AG04449 (cell line): ENCODE data around the gene ATP6V0A1.

Experiments used
- CTCF ChIA-PET: fragments of 350-600 bp; formaldehyde crosslinking; extraction: SDS; loops from one replicate; lab custom pipeline; 2021; ENCODE audit warnings: antibody characterized with exemption; lab: Yijun Ruan, JAX
- POLR2A ChIA-PET: fragments of 400-600, 350-600 bp; formaldehyde crosslinking; extraction: SDS; loops from one replicate; lab custom pipeline; 2020; ENCODE audit warnings: antibody characterized with exemption, inconsistent platforms; lab: Yijun Ruan, JAX
- DNase-seq: peaks from one replicate; pipeline ENCODE4 v3.0.0-alpha.2; 2010; ENCODE audit warnings: low read depth, low spot score
- H3K4me3 ChIP-seq: 2 replicates; pipeline ENCODE4 v1.5.1; 2011; ENCODE audit warnings: low read depth, mild to moderate bottlenecking, control low read depth, low read length
- TF ChIP-seq, protein P1 (sequence below): IDR thresholded peaks from one replicate; pipeline ENCODE4 v1.5.1; 2011; ENCODE audit warnings: mild to moderate bottlenecking, moderate library complexity, low read length, control low read depth, inconsistent platforms; ENCODE audit not compliant: insufficient read depth; ENCODE audit errors: missing control alignments

Gene ATP6V0A1

DNA sequence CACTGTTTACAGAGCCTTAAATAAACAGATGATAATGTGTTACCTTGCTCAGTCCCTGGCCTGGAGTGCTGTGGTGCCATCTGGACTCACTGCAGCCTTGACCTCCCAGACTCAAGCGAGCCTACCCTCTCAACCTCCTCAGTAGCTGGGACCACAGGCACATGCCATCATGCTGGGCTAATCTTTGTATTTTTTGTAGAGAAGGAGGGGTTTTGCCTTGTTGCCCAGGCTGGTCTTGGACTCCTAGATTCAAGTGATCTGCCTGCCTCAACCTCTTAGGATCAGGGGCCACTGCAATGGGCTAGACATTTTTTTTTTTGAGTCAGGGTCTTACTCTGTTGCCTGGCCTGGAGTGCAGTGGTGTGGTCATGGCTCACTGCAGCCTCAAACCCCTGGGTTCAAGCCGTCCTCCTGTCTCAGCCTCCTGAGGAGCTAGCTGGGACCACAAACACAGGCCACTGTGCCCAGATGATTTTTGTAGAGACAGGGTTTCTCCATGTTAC, 72.3 kb downstream of the ATP6V0A1 start:
- DNase-seq: no peak
- TF ChIP-seq, protein P1, sequence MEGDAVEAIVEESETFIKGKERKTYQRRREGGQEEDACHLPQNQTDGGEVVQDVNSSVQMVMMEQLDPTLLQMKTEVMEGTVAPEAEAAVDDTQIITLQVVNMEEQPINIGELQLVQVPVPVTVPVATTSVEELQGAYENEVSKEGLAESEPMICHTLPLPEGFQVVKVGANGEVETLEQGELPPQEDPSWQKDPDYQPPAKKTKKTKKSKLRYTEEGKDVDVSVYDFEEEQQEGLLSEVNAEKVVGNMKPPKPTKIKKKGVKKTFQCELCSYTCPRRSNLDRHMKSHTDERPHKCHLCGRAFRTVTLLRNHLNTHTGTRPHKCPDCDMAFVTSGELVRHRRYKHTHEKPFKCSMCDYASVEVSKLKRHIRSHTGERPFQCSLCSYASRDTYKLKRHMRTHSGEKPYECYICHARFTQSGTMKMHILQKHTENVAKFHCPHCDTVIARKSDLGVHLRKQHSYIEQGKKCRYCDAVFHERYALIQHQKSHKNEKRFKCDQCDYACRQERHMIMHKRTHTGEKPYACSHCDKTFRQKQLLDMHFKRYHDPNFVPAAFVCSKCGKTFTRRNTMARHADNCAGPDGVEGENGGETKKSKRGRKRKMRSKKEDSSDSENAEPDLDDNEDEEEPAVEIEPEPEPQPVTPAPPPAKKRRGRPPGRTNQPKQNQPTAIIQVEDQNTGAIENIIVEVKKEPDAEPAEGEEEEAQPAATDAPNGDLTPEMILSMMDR: no peak
- CTCF ChIA-PET: interaction anchor here (0.9 to 12.1 kb wide), 13 partner anchors 11 to 341 kb away, joined by 3 to 170 read pairs (median 4); no protein-coding TSS in a partner anchor
- H3K4me3 ChIP-seq: no peak overlapping the region
- POLR2A ChIA-PET: interaction anchor here (1.7 to 2.0 kb wide), 2 partner anchors 11 to 108 kb away, joined by 6 to 8 read pairs; partner anchors contain the start of gene CAVIN1

DNA sequence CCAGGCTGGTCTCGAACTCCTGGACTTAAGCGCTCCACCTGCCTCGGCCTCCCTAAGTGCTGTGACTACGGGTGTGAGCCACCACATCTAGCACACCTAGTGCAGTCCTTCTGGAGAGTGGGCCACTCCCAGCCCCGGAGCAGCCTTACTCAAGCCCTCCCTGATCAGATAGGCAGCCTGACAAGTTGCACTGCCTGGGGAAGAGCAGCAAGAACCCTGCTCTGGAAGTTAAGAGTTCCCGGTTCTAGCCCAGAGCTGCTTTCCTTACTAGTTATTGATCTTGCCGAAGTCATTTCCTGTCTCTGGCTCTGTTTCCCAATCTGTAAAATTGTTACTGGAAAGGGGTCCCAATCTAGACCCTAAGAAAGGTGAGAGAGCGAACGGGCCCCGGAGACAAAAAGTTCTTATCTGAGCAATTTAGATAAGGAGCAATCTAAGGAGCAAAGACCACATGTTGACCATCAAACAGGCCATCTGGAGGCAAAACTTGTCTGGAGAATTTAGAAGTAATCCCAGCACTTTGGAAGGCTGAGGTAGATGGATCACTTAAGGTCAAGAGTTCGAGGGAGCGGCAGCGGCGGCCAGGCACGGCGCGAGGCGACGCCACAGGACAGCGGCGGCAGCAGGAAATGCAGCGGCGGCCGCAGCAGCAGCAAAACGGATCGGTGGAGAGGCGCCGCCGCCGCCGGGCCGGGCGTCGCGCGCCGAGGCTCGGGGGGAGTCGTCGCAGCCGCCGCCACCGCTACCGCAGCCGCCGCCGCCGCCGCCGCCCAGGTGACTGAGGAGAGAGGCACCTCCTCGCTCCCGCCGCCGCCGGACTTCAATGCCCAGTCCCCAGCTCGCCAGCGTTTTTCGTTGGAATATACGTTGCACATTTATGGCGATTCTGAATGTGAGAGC, 73.0 kb downstream of the ATP6V0A1 start:
- ChIA-PET CTCF (interaction anchor here (0.9 to 12.1 kb wide), 9 partner anchors 12 to 341 kb away, joined by 3 to 170 read pairs (median 5); no protein-coding TSS in a partner anchor), POLR2A (interaction anchor here (0.7 to 2.0 kb wide), 2 partner anchors 11 to 109 kb away, joined by 5 to 6 read pairs; partner anchors contain the start of gene CAVIN1)
- no peak for DNase-seq
- TF ChIP-seq, protein P1: peak; percentile 57
- H3K4me3 ChIP-seq: peak overlapping the region; percentile 54

DNA sequence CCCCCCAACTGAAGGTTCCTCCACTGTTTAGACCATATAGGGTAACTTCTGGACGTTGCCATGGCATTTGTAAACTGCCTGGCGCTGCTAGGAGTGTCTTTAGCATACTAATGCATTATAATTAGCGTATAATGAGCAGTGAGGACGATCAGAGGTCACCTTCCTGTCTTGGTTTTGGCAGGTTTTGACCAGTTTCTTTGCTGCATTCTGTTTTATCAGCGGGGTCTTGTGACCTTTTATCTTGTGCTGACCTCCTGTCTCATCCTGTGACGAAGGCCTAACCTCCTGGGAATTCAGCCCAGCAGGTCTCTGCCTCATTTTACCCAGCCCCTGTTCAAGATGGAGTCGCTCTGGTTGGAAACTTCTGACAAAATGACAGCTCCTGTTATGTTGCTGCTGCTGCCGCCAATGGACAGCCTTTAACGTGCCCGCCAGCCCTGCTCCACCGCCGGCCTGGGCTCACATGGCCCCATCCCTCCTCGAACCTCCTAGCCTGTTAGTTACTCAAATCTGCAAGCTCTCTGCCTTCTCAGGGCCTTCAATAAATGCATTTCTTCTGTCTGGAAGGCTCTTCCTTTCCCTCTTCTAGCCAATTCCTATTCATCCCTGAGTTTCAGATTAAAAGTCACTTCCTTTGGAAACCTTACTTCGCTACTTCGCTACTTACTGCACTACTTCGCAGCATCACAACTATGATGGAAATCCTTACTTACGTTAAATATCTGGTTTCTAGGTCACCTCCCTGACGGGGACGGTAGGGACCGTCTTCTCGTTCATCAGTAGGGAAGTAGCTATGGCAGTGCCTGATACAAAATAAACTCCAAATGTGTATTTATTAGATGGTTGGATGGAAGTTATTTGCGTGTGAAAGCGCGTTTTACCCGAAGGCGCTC, 76.7 kb downstream of the ATP6V0A1 start:
- POLR2A ChIA-PET: interaction anchor here (0.9 to 2.3 kb wide), 5 partner anchors 13 to 115 kb away, joined by 3 to 14 read pairs (median 8); partner anchors contain the start of gene CAVIN1
- peak overlapping the region; percentile 61 for H3K4me3 ChIP-seq
- no peak for DNase-seq
- CTCF ChIA-PET: interaction anchor here (0.9 to 2.5 kb wide), 14 partner anchors 9 to 351 kb away, joined by 3 to 17 read pairs (median 3); no protein-coding TSS in a partner anchor
- TF ChIP-seq, protein P1: no peak

DNA sequence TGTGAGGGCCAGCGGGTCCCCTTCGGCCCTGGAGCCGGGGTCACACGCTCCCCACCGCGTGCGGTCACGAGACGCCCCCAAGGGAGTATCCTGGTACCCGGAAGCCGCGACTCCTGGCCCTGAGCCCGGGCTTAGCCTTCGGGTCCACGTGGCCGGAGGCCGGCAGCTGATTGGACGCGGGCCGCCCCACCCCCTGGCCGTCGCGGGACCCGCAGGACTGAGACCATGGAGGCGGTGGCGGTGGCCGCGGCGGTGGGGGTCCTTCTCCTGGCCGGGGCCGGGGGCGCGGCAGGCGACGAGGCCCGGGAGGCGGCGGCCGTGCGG, 77.3 kb downstream of the ATP6V0A1 start, which contains the start of gene NAGLU:
TSS of gene NAGLU (plus strand) at position 194 of the 324 bp plus-strand sequence. CDS start at position 226, 32 bp downstream.
- CTCF ChIA-PET: interaction anchor here (0.9 to 2.5 kb wide), 14 partner anchors 9 to 352 kb away, joined by 3 to 17 read pairs (median 3); no protein-coding TSS in a partner anchor
- TF ChIP-seq, protein P1: no peak
- POLR2A ChIA-PET: interaction anchor here (0.9 to 2.3 kb wide), 6 partner anchors 9 to 115 kb away, joined by 3 to 14 read pairs (median 8); partner anchors contain the start of gene CAVIN1
- DNase-seq: no peak
- peak within 1 kb of the TSS; percentile 61 for H3K4me3 ChIP-seq

DNA sequence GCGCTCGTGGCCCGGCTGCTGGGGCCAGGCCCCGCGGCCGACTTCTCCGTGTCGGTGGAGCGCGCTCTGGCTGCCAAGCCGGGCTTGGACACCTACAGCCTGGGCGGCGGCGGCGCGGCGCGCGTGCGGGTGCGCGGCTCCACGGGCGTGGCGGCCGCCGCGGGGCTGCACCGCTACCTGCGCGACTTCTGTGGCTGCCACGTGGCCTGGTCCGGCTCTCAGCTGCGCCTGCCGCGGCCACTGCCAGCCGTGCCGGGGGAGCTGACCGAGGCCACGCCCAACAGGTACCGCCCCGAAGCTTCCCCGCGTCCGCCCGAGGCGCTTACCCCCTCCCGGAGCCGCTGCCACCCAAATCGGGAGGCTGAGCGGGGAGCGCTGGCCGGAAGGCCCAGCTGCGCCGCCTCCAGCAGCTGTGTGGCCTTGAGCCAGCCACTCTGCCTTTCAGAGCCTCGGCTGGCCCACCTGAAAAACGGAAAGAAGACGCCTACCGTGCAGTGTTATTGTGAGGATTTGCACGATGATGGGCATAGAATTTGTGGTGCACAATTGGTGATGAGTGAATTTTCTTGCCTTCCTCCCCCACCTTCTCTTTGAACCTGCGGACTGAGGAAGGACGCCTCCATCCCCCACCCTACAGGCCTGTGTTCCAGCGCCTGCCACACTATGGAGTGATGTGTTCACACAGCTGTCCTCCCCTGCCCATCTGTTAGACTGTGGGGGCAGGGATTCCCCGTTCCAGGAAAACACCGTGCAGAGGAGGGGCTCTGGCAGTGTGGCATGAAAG, 77.9 kb downstream of the ATP6V0A1 start:
- TF ChIP-seq, protein P1: no peak
- ChIA-PET POLR2A (interaction anchor here (0.9 to 2.3 kb wide), 6 partner anchors 10 to 116 kb away, joined by 3 to 14 read pairs (median 8); partner anchors contain the start of gene CAVIN1), CTCF (interaction anchor here (1.0 to 2.5 kb wide), 11 partner anchors 10 to 352 kb away, joined by 3 to 17 read pairs (median 4); no protein-coding TSS in a partner anchor)
- DNase-seq: no peak
- peak overlapping the region; percentile 61 for H3K4me3 ChIP-seq
